Nephron (organoid): Measurements from ENCODE around the gene GORASP2.
"Not testable (repeated sequence)": the region's sequence is repeated elsewhere in the genome, so short reads cannot be mapped to it uniquely, and the experiment has no call there.

Source experiments
- H3K27ac Mint-ChIP-seq, 3 experiments: 2 replicates each; pipeline ENCODE4 v1.8.0; 2020; ENCODE audit warnings: mixed read lengths in 3 of 3, mild to moderate bottlenecking in 2 of 3, moderate library complexity in 1 of 3
- H3K27me3 Mint-ChIP-seq: 2 replicates; pipeline ENCODE4 v1.8.0; 2021; ENCODE audit warnings: low read depth, mild to moderate bottlenecking, moderate library complexity, mixed read lengths
- H3K36me3 Mint-ChIP-seq: 2 replicates; pipeline ENCODE4 v1.8.0; 2020; ENCODE audit warnings: low read depth, mixed read lengths
- H3K4me1 Mint-ChIP-seq: 2 replicates; pipeline ENCODE4 v1.8.0; 2020; ENCODE audit warnings: mixed read lengths
- H3K4me3 Mint-ChIP-seq, 3 experiments: 2 replicates each; pipeline ENCODE4 v1.8.0; 2020; ENCODE audit warnings: mild to moderate bottlenecking in 3 of 3, mixed read lengths in 3 of 3, moderate library complexity in 2 of 3
- H3K9me3 Mint-ChIP-seq: 2 replicates; pipeline ENCODE4 v1.8.0; 2020; ENCODE audit warnings: mixed read lengths
- CTCF ChIP-seq, 3 experiments: fragments of 200-600 bp; sonication (generic); IDR thresholded peaks; one replicate each; pipeline ENCODE4 v1.5.0; 2021; ENCODE audit warnings: antibody characterized with exemption in 3 of 3; ENCODE audit not compliant: unreplicated experiment in 3 of 3

The GORASP2 gene

DNA sequence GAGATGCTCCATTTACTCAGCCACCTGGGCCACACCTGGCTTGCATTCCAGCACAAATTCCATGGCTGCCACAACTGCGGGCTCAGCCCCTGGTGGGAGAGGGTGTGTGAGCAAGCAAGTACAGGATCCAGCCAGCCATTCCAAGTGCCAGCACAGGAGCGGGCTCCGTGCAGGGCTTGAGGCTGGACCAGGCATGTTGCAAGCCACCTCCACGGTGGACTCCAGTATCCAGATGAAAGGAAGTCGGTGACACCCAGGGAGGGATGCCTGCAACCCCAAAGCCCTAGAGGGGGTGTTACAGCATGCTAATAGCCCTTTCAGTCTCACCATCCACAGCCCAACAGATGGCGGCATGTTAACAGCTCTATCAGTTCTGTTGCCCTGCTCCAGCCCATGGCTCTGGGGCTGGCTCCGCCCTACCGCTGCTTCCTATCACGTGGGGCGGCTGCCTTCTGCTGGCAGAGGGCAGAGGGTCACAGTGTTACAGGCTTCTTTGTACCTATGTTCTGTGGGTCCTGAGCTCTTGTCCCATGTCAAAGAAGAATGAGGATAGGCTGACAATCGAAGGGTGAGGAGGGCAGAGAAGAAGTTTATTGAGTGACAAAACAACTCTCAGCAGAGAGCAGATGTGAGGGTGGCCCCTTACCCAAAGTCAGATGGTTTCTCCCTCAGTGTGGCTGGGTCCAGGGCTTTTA lies 11.7 kb upstream of the GORASP2 start:
- Mint-ChIP-seq H3K27ac (peak overlapping the region in 1 of 3 experiments; percentile 9), H3K9me3 (peaks cover 37% of the 10 kb centered on the region), H3K27me3 (peaks cover 4% of the 10 kb centered on the region), H3K4me3 (no peak overlapping the region), H3K4me1 (no peaks in the 10 kb centered on the region), H3K36me3 (peaks cover 10% of the 10 kb centered on the region)
- TF ChIP-seq CTCF (IDR thresholded peaks at IDR 0.05; ENCODE audit: unreplicated experiment in 3 of 3), result no peak

- Mint-ChIP-seq H3K4me1 (no peaks in the 10 kb centered on the region), H3K4me3 (no peak overlapping the region), H3K36me3 (peaks cover 9% of the 10 kb centered on the region), H3K27ac (peak overlapping the region in 1 of 3 experiments; percentile 9), H3K27me3 (peaks cover 4% of the 10 kb centered on the region), H3K9me3 (peaks cover 33% of the 10 kb centered on the region)
- no peak for TF ChIP-seq CTCF (IDR thresholded peaks at IDR 0.05; ENCODE audit: unreplicated experiment in 3 of 3)
Observed at GRCh38 chr2:170917957-170918356, 11.1 kb upstream of the GORASP2 start.

- H3K27me3 Mint-ChIP-seq, H3K4me1 Mint-ChIP-seq, H3K27ac Mint-ChIP-seq, H3K4me3 Mint-ChIP-seq, H3K36me3 Mint-ChIP-seq: not testable (repeated sequence)
- H3K9me3 Mint-ChIP-seq, result peaks cover 18% of the 10 kb centered on the region
Observed at GRCh38 chr2:170921873-170922272, 7.2 kb upstream of the GORASP2 start.

- H3K4me1 Mint-ChIP-seq, result no peaks in the 10 kb centered on the region
- peaks cover 14% of the 10 kb centered on the region for H3K9me3 Mint-ChIP-seq
- no peak overlapping the region for H3K4me3 Mint-ChIP-seq
- H3K36me3 Mint-ChIP-seq, result no peaks in the 10 kb centered on the region
- no peak for TF ChIP-seq CTCF (IDR thresholded peaks at IDR 0.05; ENCODE audit: unreplicated experiment in 3 of 3)
- no peak overlapping the region for H3K27ac Mint-ChIP-seq
- H3K27me3 Mint-ChIP-seq, result peaks cover 4% of the 10 kb centered on the region
Observed at GRCh38 chr2:170922634-170923494, 6.2 kb upstream of the GORASP2 start.

- Mint-ChIP-seq H3K27ac (no peak overlapping the region), H3K27me3 (peaks cover 4% of the 10 kb centered on the region), H3K4me1 (peaks cover 7% of the 10 kb centered on the region), H3K9me3 (peaks cover 13% of the 10 kb centered on the region), H3K36me3 (no peaks in the 10 kb centered on the region), H3K4me3 (no peak overlapping the region)
- TF ChIP-seq CTCF (IDR thresholded peaks at IDR 0.05; ENCODE audit: unreplicated experiment in 3 of 3), result no peak
Observed at GRCh38 chr2:170923799-170924198, 5.3 kb upstream of the GORASP2 start.

GRCh38 chr2:170924969-170925368 lies 4.1 kb upstream of the GORASP2 start:
- H3K36me3 Mint-ChIP-seq, result no peaks in the 10 kb centered on the region
- H3K4me1 Mint-ChIP-seq, result peaks cover 11% of the 10 kb centered on the region
- no peak overlapping the region for H3K4me3 Mint-ChIP-seq
- H3K27ac Mint-ChIP-seq, result no peak overlapping the region
- peaks cover 7% of the 10 kb centered on the region for H3K9me3 Mint-ChIP-seq
- TF ChIP-seq CTCF (IDR thresholded peaks at IDR 0.05; ENCODE audit: unreplicated experiment in 3 of 3), result no peak
- H3K27me3 Mint-ChIP-seq, result peaks cover 4% of the 10 kb centered on the region
